HepG2 (cell line): ENCODE measurements around the gene ALG1L2.

Experiments
- ATF1 ChIP-seq: IDR thresholded peaks from 2 replicates; pipeline ENCODE4 v1.6.1; 2016; ENCODE audit warnings: mild to moderate bottlenecking, control low read depth
- CBX5 ChIP-seq: sonication (generic); formaldehyde crosslinking; IDR thresholded peaks from 2 replicates; pipeline ENCODE4 v1.4.0; 2020; ENCODE audit warnings: missing genetic modification reagents, borderline replicate concordance
- NFKB2 ChIP-seq: sonication (generic); formaldehyde crosslinking; IDR thresholded peaks from 2 replicates; pipeline ENCODE4 v1.4.0; 2020; ENCODE audit warnings: missing genetic modification reagents, borderline replicate concordance
- POLR2A ChIP-seq, 2 experiments: IDR thresholded peaks; 2 replicates each; pipeline ENCODE4 v1.6.1; 2011; ENCODE audit warnings: low read depth in 2 of 2, low read length in 2 of 2, mild to moderate bottlenecking in 1 of 2, moderate library complexity in 1 of 2; ENCODE audit not compliant: insufficient read depth in 1 of 2
- POLR2AphosphoS5 ChIP-seq: IDR thresholded peaks from 2 replicates; pipeline ENCODE4 v1.6.1; 2012; ENCODE audit warnings: low read depth, low read length
- SOX6 ChIP-seq, 2 experiments: fragments of 450-650 bp in 1 of 2; sonication (generic) in 1 of 2; formaldehyde crosslinking in 1 of 2; IDR thresholded peaks; 2 replicates each; pipeline versions ENCODE4 v1.4.0 to v1.6.1; 2017 to 2020; ENCODE audit warnings: antibody characterized with exemption in 1 of 2, mild to moderate bottlenecking in 1 of 2, missing genetic modification reagents in 1 of 2
- ZNF205 ChIP-seq: IDR thresholded peaks from 2 replicates; pipeline ENCODE4 v1.6.1; 2018; ENCODE audit warnings: missing biosample characterization, missing genetic modification reagents
- TF ChIP-seq, protein P1 (sequence below): sonication (generic); formaldehyde crosslinking; IDR thresholded peaks from 2 replicates; pipeline ENCODE4 v1.5.0; 2020; ENCODE audit warnings: mild to moderate bottlenecking, missing genetic modification reagents, moderate library complexity
- TF ChIP-seq, protein P2 (sequence below): sonication (generic); formaldehyde crosslinking; IDR thresholded peaks from 2 replicates; pipeline ENCODE4 v1.8.1; 2023; ENCODE audit warnings: mild to moderate bottlenecking, missing genetic modification reagents, borderline replicate concordance

DNA sequence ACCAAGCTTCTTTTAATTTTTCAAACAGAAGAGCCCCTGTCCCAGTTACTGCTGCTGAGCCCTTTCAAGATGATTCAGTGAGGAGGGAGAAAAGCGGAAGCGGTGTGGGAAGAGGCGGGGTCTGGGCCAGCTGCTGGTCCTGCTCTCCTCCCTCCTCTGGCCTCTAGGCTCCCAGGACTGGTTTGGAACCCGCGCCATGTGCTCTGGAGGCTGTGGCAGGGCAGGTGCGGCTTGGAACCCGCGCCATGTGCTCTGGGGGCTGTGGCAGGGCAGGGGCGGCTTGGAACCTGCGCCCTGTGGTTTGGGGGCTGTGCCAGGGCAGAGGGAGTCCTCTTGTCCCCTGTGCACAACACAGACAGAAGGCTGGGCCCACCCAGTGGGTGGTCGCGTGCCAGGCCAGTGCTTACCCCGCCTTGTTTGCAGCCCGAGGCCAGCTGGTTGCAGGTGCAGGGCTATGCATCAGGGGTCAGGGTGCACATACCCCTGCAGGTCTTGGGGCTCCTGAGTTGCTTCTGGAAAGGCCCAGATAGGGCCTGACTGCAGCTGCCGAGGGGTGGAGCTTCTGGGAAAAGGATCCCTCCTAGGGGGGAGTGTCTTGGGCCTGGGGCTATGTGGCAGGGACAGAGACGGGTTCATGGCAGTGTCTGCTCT, 12.2 kb downstream of the ALG1L2 start:
- TF ChIP-seq ATF1 (CRISPR knock-in tag) = no peak
- TF ChIP-seq POLR2AphosphoS5 = no peak
- no peak for TF ChIP-seq POLR2A (IDR thresholded peaks at IDR 0.05; ENCODE audit: insufficient read depth in 1 of 2, low read depth in 2 of 2, low read length in 2 of 2)
- TF ChIP-seq, protein P1, sequence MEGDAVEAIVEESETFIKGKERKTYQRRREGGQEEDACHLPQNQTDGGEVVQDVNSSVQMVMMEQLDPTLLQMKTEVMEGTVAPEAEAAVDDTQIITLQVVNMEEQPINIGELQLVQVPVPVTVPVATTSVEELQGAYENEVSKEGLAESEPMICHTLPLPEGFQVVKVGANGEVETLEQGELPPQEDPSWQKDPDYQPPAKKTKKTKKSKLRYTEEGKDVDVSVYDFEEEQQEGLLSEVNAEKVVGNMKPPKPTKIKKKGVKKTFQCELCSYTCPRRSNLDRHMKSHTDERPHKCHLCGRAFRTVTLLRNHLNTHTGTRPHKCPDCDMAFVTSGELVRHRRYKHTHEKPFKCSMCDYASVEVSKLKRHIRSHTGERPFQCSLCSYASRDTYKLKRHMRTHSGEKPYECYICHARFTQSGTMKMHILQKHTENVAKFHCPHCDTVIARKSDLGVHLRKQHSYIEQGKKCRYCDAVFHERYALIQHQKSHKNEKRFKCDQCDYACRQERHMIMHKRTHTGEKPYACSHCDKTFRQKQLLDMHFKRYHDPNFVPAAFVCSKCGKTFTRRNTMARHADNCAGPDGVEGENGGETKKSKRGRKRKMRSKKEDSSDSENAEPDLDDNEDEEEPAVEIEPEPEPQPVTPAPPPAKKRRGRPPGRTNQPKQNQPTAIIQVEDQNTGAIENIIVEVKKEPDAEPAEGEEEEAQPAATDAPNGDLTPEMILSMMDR (CRISPR knock-in tag) = no peak
- no peak for TF ChIP-seq SOX6 (IDR thresholded peaks at IDR 0.05)
- no peak for TF ChIP-seq SOX6 (CRISPR knock-in tag; IDR thresholded peaks at IDR 0.05)
- TF ChIP-seq NFKB2 = no peak
- TF ChIP-seq ZNF205 = no peak
- TF ChIP-seq CBX5 (CRISPR knock-in tag) = no peak
- TF ChIP-seq, protein P2, sequence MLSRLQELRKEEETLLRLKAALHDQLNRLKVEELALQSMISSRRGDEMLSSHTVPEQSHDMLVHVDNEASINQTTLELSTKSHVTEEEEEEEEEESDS (CRISPR knock-in tag) = no peak
